Fibroblast of peridontal ligament (primary cell): ENCODE data around the gene FAM186B.
"Not testable (repeated sequence)": the region's sequence is repeated elsewhere in the genome, so short reads cannot be mapped to it uniquely, and the experiment has no call there.

ENCODE experiments used
- DNase-seq: peaks from one replicate; pipeline ENCODE4 v3.0.0-alpha.2; 2010; ENCODE audit errors: extremely low read depth

Gene FAM186B

GRCh38 chr12:49605539-49605938, at the start of gene FAM186B:
FAM186B (minus strand) TSS chr12:49605639; CDS start chr12:49605477, 162 bp downstream.
- not testable (repeated sequence) for DNase-seq

GRCh38 chr12:49654715-49655114, 49.3 kb upstream of the FAM186B start:
- DNase-seq, result no peak

GRCh38 chr12:49652921-49653520, 47.6 kb upstream of the FAM186B start:
- no peak for DNase-seq

- DNase-seq, result no peak
Measured at GRCh38 chr12:49651855-49652254, 46.4 kb upstream of the FAM186B start.

- no peak for DNase-seq
Measured at GRCh38 chr12:49649892-49650291, 44.5 kb upstream of the FAM186B start.

GRCh38 chr12:49649445-49649844, 44.0 kb upstream of the FAM186B start:
- no peak for DNase-seq

- DNase-seq, result no peak
Measured at GRCh38 chr12:49648712-49649003, 43.2 kb upstream of the FAM186B start.

- DNase-seq, result no peak
Measured at GRCh38 chr12:49647827-49648711, 42.6 kb upstream of the FAM186B start.

- no peak for DNase-seq
Measured at GRCh38 chr12:49646871-49647654, 41.6 kb upstream of the FAM186B start.

- DNase-seq, result no peak
Measured at GRCh38 chr12:49646331-49646830, 40.9 kb upstream of the FAM186B start.

GRCh38 chr12:49645146-49646039, 40.0 kb upstream of the FAM186B start:
- no peak for DNase-seq

- peak; percentile 80 for DNase-seq
Measured at GRCh38 chr12:49644620-49644994, 39.2 kb upstream of the FAM186B start.

GRCh38 chr12:49643961-49644619, 38.7 kb upstream of the FAM186B start:
- no peak for DNase-seq

- DNase-seq, result no peak
Measured at GRCh38 chr12:49643135-49643534, 37.7 kb upstream of the FAM186B start.

- no peak for DNase-seq
Measured at GRCh38 chr12:49642370-49642802, 36.9 kb upstream of the FAM186B start.

- no peak for DNase-seq
Measured at GRCh38 chr12:49641748-49642369, 36.4 kb upstream of the FAM186B start.

GRCh38 chr12:49636979-49637755, 31.7 kb upstream of the FAM186B start:
- DNase-seq, result peak; percentile 77

- no peak for DNase-seq
Measured at GRCh38 chr12:49636574-49636973, 31.1 kb upstream of the FAM186B start.

- no peak for DNase-seq
Measured at GRCh38 chr12:49635656-49636055, 30.2 kb upstream of the FAM186B start.

GRCh38 chr12:49635036-49635435, 29.6 kb upstream of the FAM186B start:
- no peak for DNase-seq
